ENCODE measurements around the gene HBS1L.

Gene HBS1L

GRCh38 chr6:135046912-135047311, 7.7 kb downstream of the HBS1L start:
- Histone ChIP-seq H3K36me3 (ENCODE audit: control insufficient read depth in 2 of 2, insufficient read depth in 1 of 2, low read length in 2 of 2) (peaks cover 8 to 34% of the 10 kb centered on the region in 2 experiments), H3K27ac (ENCODE audit: extremely low read depth, low read depth, low read length) (no peak overlapping the region), H3K4me3 (ENCODE audit: low read depth, low read length) (no peak overlapping the region), H3K4me1 (ENCODE audit: control insufficient read depth, insufficient read depth, low read length) (no peaks in the 10 kb centered on the region), H3K9me3 (ENCODE audit: control insufficient read depth, insufficient read depth, low read depth, low read length) (no peaks in the 10 kb centered on the region)
- ChIA-PET POLR2A (interaction anchor here (1.7 kb wide), 1 partner anchor 8 kb away, joined by 11 read pairs; the partner anchor contains the start of gene HBS1L), CTCF (interaction anchor here (0.7 to 1.8 kb wide), 3 partner anchors 41 to 116 kb away, joined by 3 to 5 read pairs (median 5); no protein-coding TSS in a partner anchor)
- TF ChIP-seq ZBTB10 (tag by site-specific recombination; IDR thresholded peaks at IDR 0.05) (no peak), PRDM2 (tag by site-specific recombination; IDR thresholded peaks at IDR 0.05; ENCODE audit: borderline replicate concordance) (no peak), IKZF3 (tag by site-specific recombination; IDR thresholded peaks at IDR 0.05) (no peak), ZNF580 (tag by site-specific recombination; IDR thresholded peaks at IDR 0.05) (no peak), ZNF560 (tag by site-specific recombination; IDR thresholded peaks at IDR 0.05; ENCODE audit: borderline replicate concordance) (no peak), ZBTB11 (tag by site-specific recombination; conservative IDR thresholded peaks at IDR 0.05; ENCODE audit: low read depth) (no peak), ZNF274 (IDR thresholded peaks at IDR 0.05; ENCODE audit: low read length) (no peak), ZNF274 (tag by site-specific recombination; IDR thresholded peaks at IDR 0.05; ENCODE audit: borderline replicate concordance) (no peak)

GRCh38 chr6:135044639-135045038, 10.0 kb downstream of the HBS1L start:
- no peak overlapping the region for H3K27ac ChIP-seq (ENCODE audit: extremely low read depth, low read depth, low read length)
- TF ChIP-seq SCRT2 (tag by site-specific recombination; IDR thresholded peaks at IDR 0.05) (peak; percentile 50), PATZ1 (tag by site-specific recombination; IDR thresholded peaks at IDR 0.05) (no peak), ZNF560 (tag by site-specific recombination; IDR thresholded peaks at IDR 0.05; ENCODE audit: borderline replicate concordance) (no peak), ZNF626 (tag by site-specific recombination; IDR thresholded peaks at IDR 0.05) (no peak), PRDM6 (tag by site-specific recombination; IDR thresholded peaks at IDR 0.05) (peak; percentile 41; the same call in 1 of the 2 replicates), MYNN (tag by site-specific recombination; IDR thresholded peaks at IDR 0.05; ENCODE audit: borderline replicate concordance) (no peak), ZNF449 (tag by site-specific recombination; IDR thresholded peaks at IDR 0.05) (no peak)

More at GRCh38 chr6:135044639-135045038, 10.0 kb downstream of the HBS1L start:
- POLR2A ChIA-PET = no interaction called here
- CTCF ChIA-PET = interaction anchor here (0.5 kb wide), 1 partner anchor 41 kb away, joined by 6 read pairs; no protein-coding TSS in a partner anchor
- Histone ChIP-seq H3K9me3 (ENCODE audit: control insufficient read depth, insufficient read depth, low read depth, low read length) (no peaks in the 10 kb centered on the region), H3K4me1 (ENCODE audit: control insufficient read depth, insufficient read depth, low read length) (no peaks in the 10 kb centered on the region), H3K4me3 (ENCODE audit: low read depth, low read length) (no peak overlapping the region), H3K36me3 (ENCODE audit: control insufficient read depth in 2 of 2, insufficient read depth in 1 of 2, low read length in 2 of 2) (peaks cover 21 to 32% of the 10 kb centered on the region in 2 experiments)
